Hematopoietic multipotent progenitor cell (in vitro differentiated cells): ENCODE data around the gene ANKRD1. TPM values are rescaled to one million over a fixed set of nuclear protein-coding genes. Genes with fewer than 3 reads are reported as not detected.
"Not testable (repeated sequence)": the region's sequence is repeated elsewhere in the genome, so short reads cannot be mapped to it uniquely, and the experiment has no call there.

Experiments used
- DNase-seq, 3 donors: peaks; one replicate each; pipeline ENCODE4 v3.0.0-alpha.2; 2011 to 2015; ENCODE audit warnings: low read depth in 2 of 3, low spot score in 2 of 3
- total RNA-seq: library from RNA; depleted of rRNA; stranded (reverse); fragments of >200 nt; gene quantifications from one replicate; pipeline ENCODE4 v1.2.3, GENCODE V29; 2012

The ANKRD1 gene
- total RNA-seq, 1 donor: not detected

DNA sequence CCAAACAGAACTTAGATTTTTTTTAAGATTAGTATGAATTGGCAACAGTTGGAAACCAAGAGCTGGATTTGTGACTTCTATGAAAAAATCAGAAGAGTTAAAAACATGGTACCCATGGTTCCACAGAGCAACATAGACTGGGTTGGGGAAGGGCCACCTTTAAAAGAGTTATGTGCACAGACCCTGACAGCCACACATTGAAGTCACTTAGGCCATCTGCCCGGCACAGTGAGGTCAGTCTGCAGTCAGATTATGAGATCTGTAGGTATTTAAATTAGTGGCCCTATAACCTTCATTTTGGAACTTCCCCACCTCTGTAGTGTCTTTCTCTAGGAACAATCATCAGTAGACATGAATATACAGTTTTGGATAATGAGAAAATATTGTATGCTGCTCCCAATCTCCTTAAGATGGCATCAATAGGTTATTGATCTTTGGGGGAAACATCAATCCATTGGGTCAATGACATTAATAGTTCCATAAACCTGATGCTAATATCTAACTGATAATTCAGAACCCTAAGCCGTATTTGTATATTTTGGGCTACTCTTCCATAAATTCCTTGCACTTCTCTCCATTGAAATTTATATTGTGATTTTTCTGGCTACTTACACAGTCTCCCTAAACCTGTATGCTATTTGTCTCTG lies 7.0 kb downstream of the ANKRD1 start:
- no peak for DNase-seq

DNA sequence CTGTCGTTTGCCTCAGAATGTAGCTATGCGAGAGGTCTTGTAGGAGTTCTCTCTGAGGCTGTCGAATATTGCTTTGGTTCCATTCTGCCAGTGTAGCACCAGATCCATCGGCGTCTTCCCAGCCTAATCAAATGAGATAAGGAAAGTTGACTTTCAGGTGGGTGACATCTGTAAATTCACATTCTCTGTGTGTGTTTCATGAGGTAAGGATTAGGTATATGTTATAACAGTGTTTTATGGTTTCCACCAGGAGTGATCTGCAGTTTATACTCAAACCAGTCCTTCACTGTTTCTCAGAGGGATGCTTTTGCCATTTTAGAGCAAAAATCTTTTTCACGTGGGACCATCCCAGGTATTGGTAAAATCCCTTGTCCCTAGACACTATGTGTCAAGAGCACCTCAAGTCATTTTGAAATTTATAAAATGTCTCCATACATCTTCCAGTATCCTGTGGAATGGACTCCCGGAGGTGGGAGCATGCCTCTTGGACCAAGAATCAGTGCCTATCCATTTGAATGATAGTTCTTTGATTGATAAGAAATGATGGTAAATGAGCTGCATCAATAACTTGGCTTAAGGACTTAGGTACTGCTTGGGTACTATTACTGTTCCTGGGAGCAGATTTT lies 7.9 kb downstream of the ANKRD1 start:
- DNase-seq: no peak

DNA sequence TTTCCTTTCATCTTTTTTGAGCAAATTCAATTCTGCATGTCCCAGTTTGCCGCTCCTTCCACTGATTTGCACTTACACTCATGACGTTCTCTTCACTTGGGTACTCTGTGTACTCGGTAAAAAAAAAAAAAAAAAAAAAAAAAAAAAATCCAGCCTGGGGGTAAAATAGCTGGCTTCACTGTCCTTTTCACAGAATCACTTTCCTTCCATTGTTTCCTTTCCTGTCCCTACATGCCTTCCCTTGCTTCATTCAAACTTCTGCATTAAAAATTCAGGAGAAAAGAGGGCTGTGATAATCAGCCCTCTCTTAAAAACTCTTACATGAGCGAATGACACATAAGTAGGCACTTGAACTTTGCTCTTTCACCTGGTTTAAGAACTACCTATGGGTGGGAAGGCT lies 8.7 kb downstream of the ANKRD1 start:
- DNase-seq: no peak

DNA sequence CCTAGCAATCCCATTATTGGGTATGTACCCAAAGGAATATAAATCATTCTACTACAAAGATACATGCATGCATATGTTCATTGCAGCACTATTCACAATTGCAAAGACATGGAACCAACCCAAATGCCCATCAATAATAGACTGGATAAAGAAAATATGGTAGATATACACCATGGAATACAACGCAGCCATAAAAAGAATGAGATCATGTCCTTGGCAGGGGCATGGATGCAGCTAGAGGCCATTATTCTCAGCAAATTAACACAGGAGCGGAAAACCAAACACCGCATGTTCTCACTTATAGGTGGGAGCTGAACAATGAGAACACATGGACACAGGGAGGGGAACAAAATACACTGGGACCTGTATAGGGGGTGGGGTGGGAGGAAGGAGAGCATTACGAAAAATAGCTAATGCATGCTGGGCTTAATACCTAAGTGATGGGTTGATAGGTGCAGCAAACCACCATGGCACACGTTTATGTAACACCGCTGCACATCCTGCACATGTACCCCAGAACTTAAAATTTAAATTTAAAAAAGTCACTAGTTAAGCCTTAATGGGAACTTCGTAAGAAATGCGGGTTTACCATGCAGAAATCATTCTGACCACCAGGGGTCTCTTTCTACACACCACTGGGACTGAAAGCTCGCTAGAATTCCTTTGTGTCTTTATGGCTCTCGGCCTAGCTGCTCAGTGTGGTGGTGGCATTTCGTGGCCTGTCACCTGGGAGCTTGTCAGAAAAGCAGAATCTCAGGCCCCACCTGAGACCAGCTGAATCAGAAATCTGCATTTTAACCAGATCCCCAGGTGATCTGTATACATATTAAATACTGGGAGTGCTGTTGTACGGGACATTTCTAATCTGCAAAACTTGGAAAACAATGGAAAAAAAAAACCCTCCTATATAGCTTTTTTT lies 9.5 kb downstream of the ANKRD1 start:
- DNase-seq: peak; percentile 17 to 80 (median 62)

DNA sequence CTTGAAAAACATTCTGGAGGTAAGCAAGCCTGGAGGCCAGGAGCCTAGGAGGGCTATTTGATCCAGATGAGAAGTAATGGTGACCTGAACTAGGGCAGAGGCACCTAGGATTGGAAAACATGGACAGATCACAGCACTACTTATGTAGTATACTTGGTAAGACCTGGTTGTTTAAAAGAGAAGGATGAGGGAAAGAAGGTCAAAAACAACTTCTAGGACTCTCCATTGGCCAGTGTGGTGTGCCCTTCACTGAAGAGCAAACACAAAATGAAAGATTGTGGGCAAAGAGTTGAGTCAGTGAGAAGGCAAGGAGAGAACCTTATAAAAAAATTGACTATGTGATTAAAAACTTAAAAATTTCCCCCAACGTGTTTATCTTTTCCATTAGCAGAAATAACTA lies 14.3 kb downstream of the ANKRD1 start:
- no peak for DNase-seq

DNA sequence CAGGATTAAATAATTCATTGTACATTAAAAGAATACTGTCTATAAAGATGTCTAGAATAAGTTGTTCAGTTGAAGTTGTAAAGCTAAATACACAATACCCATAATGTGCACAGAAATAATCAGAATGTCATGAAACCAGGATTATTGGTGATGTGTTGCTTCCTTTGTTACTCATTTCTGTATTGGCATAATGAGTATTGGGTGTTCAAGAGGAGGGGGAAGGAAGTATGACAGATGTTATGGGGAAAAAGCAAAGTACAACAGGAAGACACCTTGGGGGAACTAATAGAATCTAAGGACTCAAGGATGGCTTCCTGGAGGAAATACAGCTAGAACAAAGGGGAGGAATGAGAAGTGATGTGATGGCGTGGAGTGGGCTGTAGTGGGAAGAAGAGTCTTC lies 15.0 kb downstream of the ANKRD1 start:
- no peak for DNase-seq

DNA sequence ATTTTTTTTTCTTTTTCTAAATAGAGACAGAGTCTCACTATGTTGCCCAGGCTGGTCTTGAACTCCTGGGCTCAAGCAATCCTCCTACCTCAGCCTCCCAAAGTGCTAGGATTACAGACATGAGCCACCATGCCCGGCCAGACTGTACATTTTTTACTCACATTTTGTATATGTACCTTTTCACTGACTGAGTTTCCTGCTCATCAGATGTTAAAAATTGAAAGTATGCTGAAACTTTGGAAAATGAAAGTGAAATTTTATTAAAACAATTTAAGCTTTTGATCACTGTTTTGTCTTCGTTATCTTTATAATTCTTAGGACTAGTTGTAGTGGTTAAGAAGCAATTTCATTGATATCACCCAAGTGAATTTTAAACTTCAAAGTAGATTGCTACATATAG lies 24.0 kb downstream of the ANKRD1 start:
- not testable (repeated sequence) for DNase-seq

DNA sequence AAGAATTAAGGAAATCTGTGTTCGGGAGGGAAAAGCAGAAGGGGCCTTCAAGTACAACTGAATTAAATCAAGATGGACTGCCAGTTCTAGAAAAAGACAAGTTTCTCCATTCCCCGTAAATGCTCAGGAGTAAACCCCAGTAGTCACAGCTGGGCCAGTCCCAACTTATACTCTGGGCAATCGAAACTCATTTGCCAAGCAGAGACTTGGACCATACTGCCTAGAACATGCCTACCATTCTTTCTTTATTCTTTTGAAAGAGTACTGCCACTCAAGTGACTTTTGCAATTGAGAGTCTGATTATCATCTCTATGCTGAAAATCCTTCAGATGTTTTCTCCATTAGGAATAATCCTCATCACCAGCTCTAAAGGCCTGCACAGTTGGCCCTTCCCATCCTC lies 27.7 kb downstream of the ANKRD1 start:
- DNase-seq: no peak

DNA sequence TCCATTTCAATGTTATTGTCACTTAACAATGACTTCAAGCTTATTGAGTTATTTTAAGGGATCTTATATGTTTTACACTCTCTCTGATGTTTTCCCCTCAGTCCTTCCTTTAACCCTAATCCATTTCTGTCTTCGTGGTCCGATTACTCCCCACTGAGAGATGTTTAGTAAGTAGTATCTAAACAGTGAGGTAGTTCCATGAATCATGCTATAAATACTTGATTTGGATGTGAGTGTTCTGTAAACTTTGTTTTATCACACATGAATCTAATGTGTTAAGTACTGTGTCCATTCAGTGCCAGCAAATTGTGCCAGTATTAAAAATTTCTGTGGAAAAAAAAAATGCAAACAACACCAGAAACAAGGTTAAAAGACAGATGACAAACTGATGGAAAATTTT lies 30.5 kb downstream of the ANKRD1 start:
- no peak for DNase-seq

DNA sequence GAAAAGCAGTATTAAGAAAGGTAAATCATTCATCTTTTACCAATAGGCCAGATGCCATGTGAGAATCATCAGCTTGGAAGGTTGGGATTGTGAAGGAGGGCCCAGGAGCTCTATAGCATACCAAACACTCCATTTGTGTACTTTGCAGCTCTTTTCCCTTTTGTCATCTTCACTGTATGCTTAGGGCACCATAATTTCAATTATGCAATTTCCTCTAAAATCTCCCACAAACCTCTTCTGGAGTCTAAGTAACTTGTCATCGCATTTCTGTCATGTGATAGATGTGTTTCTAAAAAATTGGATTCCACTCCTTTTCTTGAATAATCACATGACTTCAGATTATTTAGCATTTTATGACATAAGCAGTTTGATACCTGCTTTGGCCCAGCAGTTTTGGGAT lies 31.3 kb downstream of the ANKRD1 start:
- DNase-seq: no peak

DNA sequence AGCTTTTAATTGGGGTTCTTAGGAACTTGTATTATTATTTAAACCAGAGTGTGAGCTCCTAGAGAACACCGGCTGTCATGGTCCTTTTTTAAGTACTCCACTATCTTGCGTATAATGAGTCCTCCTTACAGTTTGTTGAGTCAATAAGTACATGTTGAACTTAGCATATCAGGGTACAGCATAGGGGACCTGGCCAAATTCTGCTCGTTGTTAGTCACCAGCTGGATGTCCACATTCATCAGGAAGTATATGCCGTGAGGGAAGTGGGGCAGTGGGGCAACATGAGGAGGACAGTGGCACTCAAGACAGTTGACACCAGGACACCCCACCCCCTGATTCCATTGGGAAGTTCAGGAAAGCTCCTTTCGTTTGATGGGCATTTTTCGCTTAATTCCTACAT lies 32.5 kb downstream of the ANKRD1 start:
- DNase-seq: no peak

DNA sequence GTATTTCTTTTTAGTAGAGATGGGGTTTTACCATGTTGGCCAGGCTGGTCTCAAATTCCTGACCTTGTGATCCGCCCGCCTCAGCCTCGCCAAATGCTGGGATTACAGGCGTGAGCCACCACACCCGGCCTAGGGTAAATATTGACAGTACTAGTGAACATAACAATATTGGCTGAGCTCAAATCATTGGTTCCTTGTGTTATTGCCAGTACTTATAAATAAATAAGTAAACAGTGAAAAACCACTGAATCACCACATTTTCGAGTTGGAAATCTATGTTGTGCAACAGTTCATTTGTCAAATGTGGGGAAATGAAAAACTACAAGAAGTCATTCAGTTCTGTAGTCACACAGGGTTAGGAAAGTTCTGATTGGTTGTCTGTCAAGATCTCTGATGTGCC lies 33.3 kb downstream of the ANKRD1 start:
- DNase-seq: no peak

DNA sequence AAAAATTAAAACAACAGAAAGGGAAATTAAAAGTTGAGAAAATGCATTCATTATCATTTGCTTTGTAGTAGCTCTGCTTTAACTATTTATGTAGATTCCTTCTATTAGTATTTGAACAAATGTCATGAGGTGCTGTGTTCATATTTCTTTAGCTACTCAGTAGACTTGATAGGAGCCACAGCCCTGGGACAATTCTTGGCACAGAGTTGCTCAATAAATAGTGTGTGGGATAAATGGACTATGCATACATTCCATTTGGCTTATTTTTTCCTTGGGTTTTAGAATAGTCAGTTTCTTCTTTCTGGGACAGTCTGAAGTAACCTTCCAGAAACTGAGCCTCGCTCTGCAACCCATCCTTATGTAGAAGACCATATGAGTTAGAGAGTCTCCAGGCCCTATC lies 35.7 kb downstream of the ANKRD1 start:
- no peak for DNase-seq

DNA sequence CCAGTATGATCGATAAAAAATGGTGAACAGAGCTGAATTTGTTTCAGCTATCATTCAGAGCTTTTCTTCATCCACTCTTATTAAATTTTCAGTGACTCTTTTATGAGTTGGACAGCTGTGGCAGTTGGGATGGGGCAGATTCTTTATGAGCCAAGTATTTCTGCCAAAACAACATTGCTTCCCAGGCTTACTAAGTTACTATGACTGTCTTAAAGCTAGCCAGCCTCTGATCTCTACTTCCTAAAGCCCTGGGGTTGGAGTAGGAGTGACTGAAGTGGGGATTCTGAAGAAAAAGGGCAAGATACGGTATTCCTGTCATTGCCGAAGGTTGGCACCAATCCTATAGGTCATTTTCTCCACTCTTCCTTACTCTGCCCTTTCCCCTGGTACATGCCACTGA lies 36.5 kb downstream of the ANKRD1 start:
- DNase-seq: no peak

DNA sequence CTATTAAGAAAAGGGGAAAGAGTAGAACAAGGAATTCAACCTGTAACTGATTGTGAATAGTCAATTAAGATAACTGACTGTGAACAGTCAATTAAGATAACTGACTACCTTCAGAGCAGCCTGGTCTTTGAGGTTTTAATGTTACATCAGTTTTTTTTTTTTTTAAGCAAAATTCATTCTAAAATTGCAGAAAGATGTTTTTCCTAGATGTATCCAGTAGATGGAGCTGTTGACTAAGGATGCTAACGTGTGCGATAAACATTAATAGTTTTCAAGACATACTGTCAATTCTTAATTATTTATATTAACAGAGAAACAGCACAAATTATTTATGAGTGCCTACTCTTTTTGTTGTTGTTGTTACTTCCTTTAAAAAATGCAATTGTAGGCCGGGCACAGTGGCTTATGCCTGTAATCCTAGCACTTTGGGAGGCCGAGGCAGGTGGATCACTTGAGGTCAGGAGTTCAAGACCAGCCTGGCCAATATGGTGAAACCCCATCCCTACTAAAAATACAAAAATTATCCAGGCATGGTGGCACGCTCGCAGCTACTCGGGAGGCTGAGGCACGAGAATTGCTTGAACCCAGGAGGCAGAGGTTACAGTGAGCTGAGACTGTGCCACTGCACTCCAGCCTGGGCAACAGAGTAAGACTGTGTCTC lies 40.7 kb downstream of the ANKRD1 start:
- peak in 2 of 3 donors; percentile 38 to 69 for DNase-seq

DNA sequence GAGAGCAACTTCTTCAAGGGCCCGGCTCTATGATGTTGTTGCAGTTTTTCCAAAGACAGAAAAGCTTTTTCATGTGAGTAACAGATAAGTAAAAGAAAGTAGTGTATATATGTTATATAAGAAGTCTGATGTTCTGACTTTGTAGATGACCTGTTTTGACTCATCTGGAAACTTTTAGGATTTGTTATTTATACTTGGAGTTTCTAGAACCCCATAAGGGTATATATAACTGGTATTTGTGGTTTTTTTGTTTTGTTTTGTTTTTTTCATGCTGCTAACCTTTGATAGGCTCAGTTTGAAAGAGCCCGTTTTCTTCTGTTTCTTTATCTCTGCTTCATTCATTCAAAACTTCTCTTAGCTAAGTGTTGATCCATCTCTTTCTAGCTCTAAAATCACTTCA lies 41.8 kb downstream of the ANKRD1 start:
- DNase-seq: no peak

DNA sequence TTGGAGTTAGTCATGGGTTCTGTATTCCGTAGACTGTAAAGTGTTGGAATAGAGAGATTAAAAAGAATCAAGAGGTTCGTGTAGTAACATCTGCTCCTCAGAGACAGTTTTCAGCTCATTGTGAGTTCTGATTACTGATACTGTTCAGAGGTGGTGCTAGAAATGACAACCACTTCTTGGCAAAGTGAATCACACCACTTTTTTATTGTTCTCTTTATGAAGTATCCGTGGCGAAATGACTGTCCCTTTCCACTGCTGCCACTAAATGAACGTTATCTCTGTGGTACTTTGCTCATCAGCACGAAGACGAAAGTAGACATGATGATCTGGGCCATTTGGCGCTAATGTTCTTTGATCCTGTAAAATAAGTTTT lies 48.3 kb downstream of the ANKRD1 start:
- no peak for DNase-seq

DNA sequence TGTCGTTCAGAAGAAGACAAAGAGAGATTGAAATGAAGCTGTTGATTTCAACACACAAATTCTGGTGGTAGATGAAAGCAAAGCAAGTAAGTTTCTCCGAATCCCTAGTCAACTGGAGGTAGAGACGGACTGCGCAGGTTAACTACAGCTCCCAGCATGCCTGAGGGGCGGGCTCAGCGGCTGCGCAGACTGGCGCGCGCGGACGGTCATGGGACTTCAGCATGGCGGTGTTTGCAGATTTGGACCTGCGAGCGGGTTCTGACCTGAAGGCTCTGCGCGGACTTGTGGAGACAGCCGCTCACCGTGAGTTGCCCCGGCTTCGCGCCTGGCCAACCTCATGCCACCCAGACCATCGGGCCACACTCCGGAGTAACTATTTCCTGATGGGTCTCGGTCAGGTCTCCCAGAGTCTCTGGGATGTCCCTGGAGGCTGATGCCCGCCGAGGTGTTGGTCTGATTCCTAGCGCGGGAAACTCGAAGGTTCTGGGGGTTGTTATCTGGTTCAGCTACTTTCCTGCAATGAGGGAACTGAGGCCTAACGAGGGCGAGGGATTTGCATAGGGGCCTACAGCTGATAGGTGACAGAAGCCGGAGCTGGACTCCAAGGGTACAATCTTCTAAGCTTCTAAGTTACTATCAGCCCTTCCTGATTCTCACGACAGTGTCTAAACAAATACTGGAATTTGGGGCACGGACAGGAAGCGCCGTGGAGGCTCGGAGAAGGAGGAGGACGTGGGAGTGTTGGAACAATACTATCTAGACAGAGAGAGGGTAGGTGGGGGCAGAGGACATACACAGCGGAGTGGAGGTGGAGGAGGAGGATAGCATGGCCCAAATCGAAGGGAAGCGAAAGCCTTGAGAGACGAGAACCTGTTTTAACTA lies 48.9 kb downstream of the ANKRD1 start, which contains the start of gene RPP30:
TSS of gene RPP30 (plus strand) at position 209 of the 882 bp plus-strand sequence. CDS start at position 222, 13 bp downstream.
- DNase-seq: peak; percentile 53 to 76 (median 73)

DNA sequence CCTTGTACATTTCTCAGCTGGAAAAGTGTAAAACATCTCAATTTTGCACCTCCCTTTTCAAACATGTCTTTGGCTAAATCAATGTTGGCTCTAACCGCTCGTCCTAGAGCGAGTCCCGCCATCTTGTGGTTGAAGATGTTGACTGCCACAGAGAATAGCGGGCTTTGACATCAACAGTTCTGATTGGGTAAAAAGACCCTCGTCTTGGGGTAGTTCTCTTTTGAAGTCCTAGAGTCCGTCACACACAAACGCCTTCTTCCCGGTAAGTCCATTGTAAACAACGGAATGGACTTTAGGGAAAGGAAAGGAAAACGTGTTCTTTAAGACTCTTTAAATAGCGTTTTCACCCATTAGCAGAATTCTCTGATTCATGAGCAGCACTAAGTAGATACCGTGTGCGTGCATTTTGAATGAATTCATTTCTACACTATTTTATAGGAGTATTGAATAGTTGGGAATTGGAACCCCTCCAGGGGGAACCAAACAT lies 49.6 kb downstream of the ANKRD1 start:
- DNase-seq: peak in 2 of 3 donors; percentile 53 to 70

DNA sequence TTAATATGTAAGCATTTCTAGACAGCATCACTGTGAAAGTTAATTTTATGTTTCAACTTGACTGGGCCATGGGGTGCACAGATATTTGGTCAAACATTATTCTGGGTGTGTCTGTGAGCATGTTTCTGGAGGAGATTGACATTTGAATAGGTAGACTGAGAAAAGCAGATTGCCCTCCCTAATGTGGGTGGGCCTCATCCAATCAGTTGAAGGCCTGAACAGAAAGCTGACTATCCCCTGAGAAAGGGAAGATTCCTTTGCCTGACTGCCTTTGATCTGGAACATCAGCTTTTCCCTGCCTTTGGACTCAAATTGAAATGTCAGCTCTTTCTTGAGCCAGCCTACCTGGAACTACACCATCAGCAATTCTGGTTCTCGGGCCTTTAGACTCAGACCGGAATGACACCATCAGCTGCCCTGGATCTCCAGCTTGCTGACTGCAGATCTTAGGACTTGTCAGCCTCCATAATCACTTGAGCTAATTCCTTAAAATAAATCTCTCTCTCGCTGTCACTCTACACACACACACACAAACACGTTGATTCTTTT lies 54.8 kb downstream of the ANKRD1 start:
- DNase-seq: no peak
